ENCODE results near the gene AIPL1. TPM values are rescaled to one million over a fixed set of nuclear protein-coding genes. Genes with fewer than 3 reads are reported as not detected.

Gene AIPL1
- total RNA-seq, 1 experiment from 2014 or later: not detected

GRCh38 chr17:6476810-6477179 lies 41.9 kb upstream of the AIPL1 start:
- no peak for ATAC-seq
- ChIA-PET CTCF (interaction anchor here (0.6 kb wide), 1 partner anchor 30 kb away, joined by 3 read pairs; no protein-coding TSS in a partner anchor), POLR2A (no interaction called here)
- H3K4me1 ChIP-seq (ENCODE audit: control insufficient read depth, insufficient read depth, low read length): peaks cover under 1% of the 10 kb centered on the region; the same call in 1 of the 2 replicates
- H3K9me3 ChIP-seq (ENCODE audit: control insufficient read depth, insufficient read depth, low read depth, low read length): no peaks in the 10 kb centered on the region
- DNase-seq (ENCODE audit: low read depth, low spot score): no peak
- in situ Hi-C loops (cut with HindIII; ENCODE audit: low pct_unique_long_range_greater_than_20kb, low sequenced_read_pairs) (no loop called here), intact Hi-C loops (cut with micrococcal nuclease; ENCODE audit: unreplicated experiment) (no loop called here)
- no peak overlapping the region for H3K27ac ChIP-seq (ENCODE audit: low read length)
- no peak overlapping the region for H3K4me3 ChIP-seq (ENCODE audit: low read depth in 2 of 2, low read length in 2 of 2)
- no TSS peak for BruUV-seq (replicated peaks)
- TF ChIP-seq SIN3A (IDR thresholded peaks at IDR 0.05; ENCODE audit: borderline replicate concordance, insufficient read depth, low read depth, low read length) (no peak), REST (IDR thresholded peaks at IDR 0.05; ENCODE audit: insufficient read depth in 1 of 2, low read depth in 2 of 2, low read length in 1 of 2) (no peak), TCF7L2 (IDR thresholded peaks at IDR 0.05; ENCODE audit: low read depth, low read length) (no peak), POLR2AphosphoS5 (IDR thresholded peaks at IDR 0.05; ENCODE audit: low read depth, low read length) (no peak), CTCF (IDR thresholded peaks at IDR 0.05) (no peak)
- H3K36me3 ChIP-seq (ENCODE audit: control insufficient read depth, insufficient read depth, low read length): no peaks in the 10 kb centered on the region
- no peaks in the 10 kb centered on the region; the same call in 1 of the 2 replicates for H3K27me3 ChIP-seq (ENCODE audit: control insufficient read depth, insufficient read depth, low read length)

DNA sequence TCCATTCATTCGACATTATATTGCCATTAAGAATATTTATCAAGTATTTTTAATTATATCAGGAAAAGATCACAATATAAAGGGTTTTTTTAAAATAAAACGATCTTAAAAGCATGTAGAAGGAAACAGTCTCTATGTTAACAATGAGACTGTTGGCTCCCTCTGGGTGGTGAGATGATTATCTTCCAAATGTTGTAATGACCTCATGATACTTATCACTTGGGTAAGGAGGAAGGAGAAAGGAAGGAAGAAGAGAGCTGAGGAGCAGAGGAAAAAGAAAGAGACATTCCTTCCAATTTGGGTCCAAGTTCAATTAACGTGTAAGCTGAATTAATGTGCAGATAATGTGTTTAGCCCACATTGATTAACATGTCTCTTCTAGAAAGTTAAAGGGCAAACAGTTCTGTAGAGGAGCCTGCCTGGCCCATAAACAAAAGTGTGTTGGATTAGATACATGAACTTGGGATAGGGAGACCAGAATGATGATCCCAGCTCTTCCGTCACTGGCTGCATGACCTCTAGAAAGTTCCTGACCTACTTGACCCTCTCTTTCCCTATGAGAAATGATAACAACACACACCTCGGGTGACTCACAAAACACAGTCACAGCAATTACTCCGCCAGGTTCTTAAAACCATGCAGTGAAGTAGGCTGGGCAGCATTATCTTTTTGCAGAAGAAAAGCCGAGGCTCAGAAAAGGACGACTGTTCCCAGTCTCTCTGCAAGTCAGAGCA lies 41.3 kb upstream of the AIPL1 start:
- DNase-seq (ENCODE audit: low read depth, low spot score): no peak
- BruUV-seq (replicated peaks): no TSS peak
- intact Hi-C loops (cut with micrococcal nuclease; ENCODE audit: unreplicated experiment): no loop called here
- ATAC-seq: no peak
- Histone ChIP-seq H3K27me3 (ENCODE audit: control insufficient read depth, insufficient read depth, low read length) (no peaks in the 10 kb centered on the region; the same call in 1 of the 2 replicates), H3K4me1 (ENCODE audit: control insufficient read depth, insufficient read depth, low read length) (peaks cover 3% of the 10 kb centered on the region; the same call in 1 of the 2 replicates), H3K27ac (ENCODE audit: low read length) (no peak overlapping the region), H3K9me3 (ENCODE audit: control insufficient read depth, insufficient read depth, low read depth, low read length) (no peaks in the 10 kb centered on the region), H3K4me3 (ENCODE audit: low read depth in 2 of 2, low read length in 2 of 2) (no peak overlapping the region), H3K36me3 (ENCODE audit: control insufficient read depth, insufficient read depth, low read length) (no peaks in the 10 kb centered on the region)
- in situ Hi-C loops (cut with HindIII; ENCODE audit: low pct_unique_long_range_greater_than_20kb, low sequenced_read_pairs): no loop called here
- CTCF ChIA-PET: interaction anchor here (0.6 to 0.8 kb wide), 2 partner anchors 19 to 31 kb away, joined by 3 read pairs; no protein-coding TSS in a partner anchor
- POLR2A ChIA-PET: no interaction called here
- TF ChIP-seq POLR2AphosphoS5 (IDR thresholded peaks at IDR 0.05; ENCODE audit: low read depth, low read length) (no peak), CTCF (IDR thresholded peaks at IDR 0.05) (no peak), SIN3A (IDR thresholded peaks at IDR 0.05; ENCODE audit: borderline replicate concordance, insufficient read depth, low read depth, low read length) (no peak), REST (IDR thresholded peaks at IDR 0.05; ENCODE audit: insufficient read depth in 1 of 2, low read depth in 2 of 2, low read length in 1 of 2) (no peak), TCF7L2 (IDR thresholded peaks at IDR 0.05; ENCODE audit: low read depth, low read length) (no peak)
